GM12892 (cell line): ENCODE measurements around the gene MAP3K1.

ENCODE experiments used
- POLR2A ChIP-seq: IDR thresholded peaks from 2 replicates; pipeline ENCODE4 v1.6.1; 2011; ENCODE audit warnings: low read depth, low read length, control low read depth
- POLR2AphosphoS5 ChIP-seq: IDR thresholded peaks from 2 replicates; pipeline ENCODE4 v1.6.1; 2011; ENCODE audit warnings: low read depth, low read length, control low read depth
- TAF1 ChIP-seq: IDR thresholded peaks from 2 replicates; pipeline ENCODE4 v1.6.1; 2011; ENCODE audit warnings: low read depth, mild to moderate bottlenecking, control low read depth, low read length, borderline replicate concordance

DNA sequence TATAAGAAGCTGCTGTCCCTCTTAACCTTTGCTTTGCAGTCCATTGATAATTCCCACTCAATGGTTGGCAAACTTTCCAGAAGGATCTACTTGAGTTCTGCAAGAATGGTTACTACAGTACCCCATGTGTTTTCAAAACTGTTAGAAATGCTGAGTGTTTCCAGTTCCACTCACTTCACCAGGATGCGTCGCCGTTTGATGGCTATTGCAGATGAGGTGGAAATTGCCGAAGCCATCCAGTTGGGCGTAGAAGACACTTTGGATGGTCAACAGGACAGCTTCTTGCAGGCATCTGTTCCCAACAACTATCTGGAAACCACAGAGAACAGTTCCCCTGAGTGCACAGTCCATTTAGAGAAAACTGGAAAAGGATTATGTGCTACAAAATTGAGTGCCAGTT lies 66.2 kb downstream of the MAP3K1 start:
- TF ChIP-seq POLR2A = no peak
- TF ChIP-seq POLR2AphosphoS5 = no peak
- TF ChIP-seq TAF1 = no peak
